GM12873 (cell line): ENCODE data around the gene LYPD6B.

ENCODE experiments used
- TF ChIP-seq, protein P1 (sequence below): IDR thresholded peaks from 2 replicates; pipeline ENCODE4 v1.5.1; 2012; ENCODE audit warnings: low read depth, mild to moderate bottlenecking, moderate library complexity, low read length, control low read depth; ENCODE audit not compliant: insufficient read depth; ENCODE audit errors: missing control alignments

Gene LYPD6B

DNA sequence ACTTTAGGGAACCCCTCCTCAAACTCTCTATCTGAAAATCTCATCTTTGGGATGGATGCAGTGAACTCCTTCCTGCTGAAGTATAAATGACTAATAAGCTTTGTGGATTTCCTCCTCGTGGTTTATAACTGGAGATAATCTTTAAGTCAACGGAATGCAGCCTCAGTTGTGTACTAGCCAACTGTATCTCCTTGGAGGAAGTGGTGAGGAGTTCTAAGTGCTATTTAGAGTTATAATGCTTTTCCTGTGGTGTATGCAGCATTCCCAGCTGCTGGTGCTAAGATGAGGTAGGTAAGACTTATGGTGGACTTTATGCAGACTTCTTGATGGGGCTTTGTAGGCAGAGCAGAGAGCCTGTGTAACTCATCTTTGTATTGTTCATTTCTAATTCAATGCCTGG lies 90.9 kb downstream of the LYPD6B start:
- TF ChIP-seq, protein P1, sequence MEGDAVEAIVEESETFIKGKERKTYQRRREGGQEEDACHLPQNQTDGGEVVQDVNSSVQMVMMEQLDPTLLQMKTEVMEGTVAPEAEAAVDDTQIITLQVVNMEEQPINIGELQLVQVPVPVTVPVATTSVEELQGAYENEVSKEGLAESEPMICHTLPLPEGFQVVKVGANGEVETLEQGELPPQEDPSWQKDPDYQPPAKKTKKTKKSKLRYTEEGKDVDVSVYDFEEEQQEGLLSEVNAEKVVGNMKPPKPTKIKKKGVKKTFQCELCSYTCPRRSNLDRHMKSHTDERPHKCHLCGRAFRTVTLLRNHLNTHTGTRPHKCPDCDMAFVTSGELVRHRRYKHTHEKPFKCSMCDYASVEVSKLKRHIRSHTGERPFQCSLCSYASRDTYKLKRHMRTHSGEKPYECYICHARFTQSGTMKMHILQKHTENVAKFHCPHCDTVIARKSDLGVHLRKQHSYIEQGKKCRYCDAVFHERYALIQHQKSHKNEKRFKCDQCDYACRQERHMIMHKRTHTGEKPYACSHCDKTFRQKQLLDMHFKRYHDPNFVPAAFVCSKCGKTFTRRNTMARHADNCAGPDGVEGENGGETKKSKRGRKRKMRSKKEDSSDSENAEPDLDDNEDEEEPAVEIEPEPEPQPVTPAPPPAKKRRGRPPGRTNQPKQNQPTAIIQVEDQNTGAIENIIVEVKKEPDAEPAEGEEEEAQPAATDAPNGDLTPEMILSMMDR = no peak

DNA sequence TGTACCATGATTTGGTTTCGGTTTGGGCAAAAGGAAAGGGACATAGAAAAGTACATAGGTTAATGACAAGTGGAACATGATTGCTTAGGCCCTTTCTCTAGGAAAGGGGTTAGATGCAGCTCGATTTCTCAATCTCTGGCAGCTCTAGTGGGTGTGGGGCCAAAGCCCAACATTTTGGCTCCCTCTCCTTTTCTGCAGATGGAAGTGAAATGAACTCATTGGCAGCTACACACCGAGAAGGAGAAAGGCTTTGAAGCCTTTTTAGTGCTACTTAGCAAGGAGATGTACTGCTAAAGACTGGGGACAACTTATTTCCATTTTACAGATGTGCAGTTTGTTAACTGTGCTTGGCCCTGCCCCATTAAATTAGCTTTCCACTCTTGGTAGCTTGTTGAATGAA lies 93.8 kb downstream of the LYPD6B start:
- TF ChIP-seq, protein P1 = no peak

DNA sequence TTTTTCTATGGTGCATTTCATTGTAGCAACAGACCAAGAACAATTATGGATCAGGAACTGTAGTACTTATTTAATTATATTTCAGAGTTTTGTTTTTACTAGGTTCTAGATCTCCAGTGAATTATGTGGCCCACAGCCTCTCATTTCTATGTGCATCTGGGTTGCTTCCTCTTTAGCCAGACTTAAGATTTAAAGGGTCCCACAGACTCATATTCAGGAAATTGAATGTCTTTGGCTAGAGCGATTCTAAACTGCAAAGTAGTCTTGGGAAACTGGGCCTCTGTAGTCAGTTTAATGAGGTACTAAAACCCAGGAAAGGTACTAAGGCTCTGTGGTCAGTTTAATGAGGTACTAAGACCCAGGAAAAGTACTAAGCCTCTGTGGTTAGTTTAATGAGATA lies 94.4 kb downstream of the LYPD6B start:
- TF ChIP-seq, protein P1 = no peak

- TF ChIP-seq, protein P1 = no peak
Measured at GRCh38 chr2:149134335-149134923, 95.9 kb downstream of the LYPD6B start.

DNA sequence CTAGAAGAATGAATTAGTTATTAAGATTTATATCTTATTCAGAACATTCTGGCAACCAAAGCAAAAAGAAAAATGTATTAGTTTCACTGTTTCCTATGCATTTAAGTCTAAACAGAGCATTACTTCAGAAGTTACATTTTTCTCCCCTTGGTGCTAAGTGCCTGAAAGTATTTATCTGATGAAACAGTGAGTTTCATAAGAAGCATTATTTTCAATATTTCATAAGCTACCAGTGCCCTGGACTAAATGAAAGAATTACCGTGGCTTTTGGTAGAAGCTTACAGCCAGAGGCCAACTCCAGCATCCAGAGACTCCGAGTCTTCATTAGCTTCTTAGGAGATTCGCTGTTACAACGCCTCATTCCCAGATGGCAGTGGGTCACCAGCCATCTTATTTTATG lies 97.6 kb downstream of the LYPD6B start:
- TF ChIP-seq, protein P1 = no peak

- TF ChIP-seq, protein P1 = no peak
Measured at GRCh38 chr2:149141046-149141445, 102.5 kb downstream of the LYPD6B start.

GRCh38 chr2:149143734-149144133 lies 105.2 kb downstream of the LYPD6B start:
- TF ChIP-seq, protein P1 = no peak
